Hematopoietic multipotent progenitor cell (in vitro differentiated cells): ENCODE data around the gene BGN. TPM values are rescaled to one million over a fixed set of nuclear protein-coding genes. Genes with fewer than 3 reads are reported as not detected.

ENCODE experiments used
- DNase-seq, 3 donors: peaks; one replicate each; pipeline ENCODE4 v3.0.0-alpha.2; 2011 to 2015; ENCODE audit warnings: low read depth in 2 of 3, low spot score in 2 of 3
- total RNA-seq: library from RNA; depleted of rRNA; stranded (reverse); fragments of >200 nt; gene quantifications from one replicate; pipeline ENCODE4 v1.2.3, GENCODE V29; 2012

BGN gene
- total RNA-seq, 1 donor, result not detected

- no peak for DNase-seq
These were observed 16.0 kb upstream of the BGN start for GRCh38 chrX:153478746-153479145.

- DNase-seq, result no peak
These were observed 13.7 kb upstream of the BGN start for GRCh38 chrX:153481043-153481442.

DNA sequence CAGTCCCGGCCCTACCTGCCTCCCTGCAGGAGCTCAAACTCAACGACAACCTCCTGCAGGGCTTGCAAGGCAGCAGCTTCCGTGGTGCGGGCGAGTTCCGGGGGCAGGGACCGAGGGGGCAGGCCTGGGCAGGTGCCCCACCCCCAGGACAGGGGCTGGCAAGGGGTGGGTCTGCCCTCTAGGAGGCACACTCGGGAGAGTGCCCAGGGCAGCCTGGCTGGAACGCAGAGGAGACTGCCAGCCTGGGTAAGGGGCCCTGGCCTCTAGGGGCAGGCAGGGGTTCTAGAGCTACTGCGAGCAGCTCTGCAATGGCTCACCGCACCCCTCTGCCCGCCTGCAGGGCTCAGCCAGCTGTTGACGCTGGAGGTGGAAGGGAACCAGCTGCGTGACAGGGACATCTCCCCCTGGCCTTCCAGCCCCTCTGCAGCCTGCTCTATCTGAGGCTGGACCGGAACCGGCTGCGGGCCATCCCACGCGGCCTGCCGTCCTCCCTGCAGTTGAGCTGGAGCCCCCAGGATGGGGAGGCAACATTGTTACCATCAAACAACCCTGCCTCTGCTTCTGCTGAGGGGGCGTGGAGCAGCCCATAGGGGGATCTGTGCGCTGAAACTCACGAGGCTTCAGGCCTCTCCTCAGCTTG, 12.3 kb upstream of the BGN start:
- no peak for DNase-seq

DNA sequence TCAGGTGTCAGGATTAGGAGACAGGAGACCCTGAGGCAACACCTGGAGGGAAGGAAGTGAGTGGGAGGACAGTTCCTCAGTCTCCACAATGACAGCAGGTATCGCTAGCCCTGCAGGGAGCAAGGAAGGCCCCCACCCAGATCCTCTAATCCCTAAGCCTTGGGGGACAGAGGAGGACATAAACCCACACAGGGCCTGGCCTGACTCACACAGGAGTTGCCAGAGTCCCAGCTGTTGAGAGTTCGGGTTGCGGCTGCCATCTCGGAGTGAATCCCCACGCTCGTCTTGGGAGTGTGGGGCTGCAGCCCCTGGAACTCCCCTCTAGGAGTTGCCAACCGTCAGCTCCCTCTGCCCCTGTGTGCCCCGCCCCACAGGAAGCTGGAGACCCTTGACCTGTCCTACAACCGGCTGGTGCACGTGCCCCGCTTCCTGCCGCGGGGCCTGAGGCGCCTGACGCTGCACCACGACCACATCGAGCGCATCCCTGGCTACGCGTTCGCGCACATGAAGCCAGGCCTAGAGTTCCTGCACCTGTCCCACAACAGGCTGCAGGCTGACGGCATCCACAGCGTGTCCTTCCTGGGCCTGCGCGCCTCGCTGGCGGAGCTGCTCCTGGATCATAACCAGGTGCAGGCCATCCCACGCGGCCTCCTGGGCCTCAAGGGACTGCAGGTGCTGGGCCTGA, 9.2 kb upstream of the BGN start:
- DNase-seq, result no peak

GRCh38 chrX:153486171-153486570, 8.6 kb upstream of the BGN start:
- DNase-seq, result no peak

DNA sequence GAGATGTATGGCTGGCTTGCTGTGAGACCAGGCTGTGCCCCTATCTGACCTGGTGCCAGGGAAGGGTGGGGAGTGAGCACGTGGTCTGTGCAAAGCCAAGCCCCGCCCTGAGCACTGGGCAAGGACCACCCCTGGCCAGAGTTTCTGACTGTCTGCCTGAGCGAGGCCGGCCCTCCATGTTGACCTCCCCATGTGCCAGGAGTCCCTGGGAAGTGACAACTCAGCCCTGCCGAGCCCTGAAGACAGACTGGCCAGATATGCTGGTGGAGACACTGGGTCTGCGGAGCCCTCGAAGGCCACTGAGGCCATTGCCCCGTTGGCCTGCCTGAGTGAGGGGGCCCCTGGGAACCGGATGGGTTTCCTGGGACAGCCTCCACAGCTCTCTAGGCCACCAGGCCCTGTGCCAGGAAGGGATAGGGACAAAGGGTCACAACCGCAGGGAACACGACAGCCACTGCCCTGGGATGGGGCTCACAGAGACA, 7.1 kb upstream of the BGN start:
- DNase-seq, result no peak

- DNase-seq, result no peak
These were observed 6.4 kb upstream of the BGN start for GRCh38 chrX:153488231-153488914.

GRCh38 chrX:153490217-153490930, 4.4 kb upstream of the BGN start:
- DNase-seq, result no peak

GRCh38 chrX:153491351-153491914, 3.3 kb upstream of the BGN start:
- DNase-seq, result no peak

GRCh38 chrX:153491918-153492317, 2.9 kb upstream of the BGN start:
- DNase-seq, result no peak

GRCh38 chrX:153492543-153492942, 2.2 kb upstream of the BGN start:
- no peak for DNase-seq

DNA sequence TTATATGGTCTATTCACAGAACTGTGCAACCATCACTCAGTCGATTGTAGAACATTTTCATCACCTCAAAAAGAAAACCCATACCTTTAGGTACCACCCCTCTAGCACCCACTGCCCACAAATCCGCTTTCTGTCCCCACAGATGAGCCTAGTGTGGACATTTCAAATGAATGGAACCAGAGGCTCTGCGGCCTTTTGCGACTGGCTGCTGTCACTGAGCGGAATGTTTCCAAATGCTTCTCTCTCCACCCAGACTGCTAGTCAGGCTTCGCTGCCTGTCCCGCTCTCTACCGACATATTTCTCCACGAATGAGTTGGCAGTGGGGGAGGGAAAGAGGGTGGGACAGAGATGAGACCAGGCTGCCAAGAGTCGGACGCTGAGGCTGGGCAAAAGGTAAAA, 1.7 kb upstream of the BGN start:
- DNase-seq, result no peak

- no peak for DNase-seq
These were observed 719 bp upstream of the BGN start for GRCh38 chrX:153494061-153494460.

GRCh38 chrX:153495362-153495751, 577 bp downstream of the BGN start:
- no peak for DNase-seq

GRCh38 chrX:153495903-153496589, 1.3 kb downstream of the BGN start:
- no peak for DNase-seq

GRCh38 chrX:153496590-153496959, 1.8 kb downstream of the BGN start:
- DNase-seq, result no peak

DNA sequence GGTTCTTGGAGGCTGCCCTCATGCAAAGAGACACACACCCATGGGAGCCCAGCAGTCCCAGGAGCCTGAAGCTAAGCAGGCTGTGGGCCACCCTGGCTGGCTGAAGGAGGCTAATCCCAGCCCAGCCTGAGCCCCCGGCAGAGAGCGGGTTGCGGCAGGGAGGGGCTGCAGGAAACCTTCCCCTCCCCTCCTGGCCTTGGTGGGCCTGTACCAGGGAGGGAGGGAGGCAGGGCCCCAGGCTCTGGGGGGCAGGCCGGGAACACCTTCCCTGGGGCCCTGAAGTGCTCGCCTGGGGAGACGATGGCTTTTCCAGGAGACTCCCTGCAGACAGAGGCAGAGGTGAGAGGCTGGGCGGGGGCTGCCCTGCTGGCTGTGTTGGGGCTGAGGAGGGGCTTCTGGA, 3.7 kb downstream of the BGN start:
- DNase-seq, result no peak

- no peak for DNase-seq
These were observed 4.6 kb downstream of the BGN start for GRCh38 chrX:153499341-153499740.

- no peak for DNase-seq
These were observed 5.1 kb downstream of the BGN start for GRCh38 chrX:153499876-153500275.

GRCh38 chrX:153500676-153501280, 6.0 kb downstream of the BGN start:
- DNase-seq, result no peak
